GM19372 (cell line): ENCODE data around the gene CSPG4.
"Not testable (repeated sequence)": the region's sequence is repeated elsewhere in the genome, so short reads cannot be mapped to it uniquely, and the experiment has no call there.

Experiments
- ATAC-seq: cut with Tn5 transposase; IDR thresholded peaks from one replicate; pipeline ENCODE4 v1.9.1; 2021; ENCODE audit warnings: mild to moderate bottlenecking, low read depth, moderate library complexity; ENCODE audit not compliant: unreplicated experiment

CSPG4 gene

GRCh38 chr15:75712668-75713337 is at the start of gene CSPG4:
Gene CSPG4, minus strand, starts transcription at chr15:75712848. Its CDS starts 93 bp downstream, at chr15:75712755.
- no peak for ATAC-seq

- ATAC-seq = not testable (repeated sequence)
Observed at GRCh38 chr15:75762357-75762718, 49.7 kb upstream of the CSPG4 start.

- no peak for ATAC-seq
Observed at GRCh38 chr15:75761446-75762356, 49.1 kb upstream of the CSPG4 start.

- ATAC-seq = no peak
Observed at GRCh38 chr15:75760704-75761435, 48.2 kb upstream of the CSPG4 start.

- ATAC-seq = not testable (repeated sequence)
Observed at GRCh38 chr15:75760131-75760520, 47.5 kb upstream of the CSPG4 start.

- ATAC-seq = no peak
Observed at GRCh38 chr15:75759416-75760130, 46.9 kb upstream of the CSPG4 start.

GRCh38 chr15:75758071-75758872 is 45.6 kb upstream of the CSPG4 start:
- peak; percentile 80 for ATAC-seq

- not testable (repeated sequence) for ATAC-seq
Observed at GRCh38 chr15:75754871-75755270, 42.2 kb upstream of the CSPG4 start.

- no peak for ATAC-seq
Observed at GRCh38 chr15:75753145-75753544, 40.5 kb upstream of the CSPG4 start.

- ATAC-seq = no peak
Observed at GRCh38 chr15:75751891-75752290, 39.2 kb upstream of the CSPG4 start.

- no peak for ATAC-seq
Observed at GRCh38 chr15:75751116-75751875, 38.6 kb upstream of the CSPG4 start.

GRCh38 chr15:75750261-75751050 is 37.8 kb upstream of the CSPG4 start:
- no peak for ATAC-seq

GRCh38 chr15:75749820-75750219 is 37.2 kb upstream of the CSPG4 start:
- no peak for ATAC-seq

- ATAC-seq = not testable (repeated sequence)
Observed at GRCh38 chr15:75748882-75749281, 36.2 kb upstream of the CSPG4 start.

GRCh38 chr15:75747121-75747520 is 34.5 kb upstream of the CSPG4 start:
- ATAC-seq = not testable (repeated sequence)

- ATAC-seq = no peak
Observed at GRCh38 chr15:75745305-75745704, 32.7 kb upstream of the CSPG4 start.

GRCh38 chr15:75742346-75742745 is 29.7 kb upstream of the CSPG4 start:
- ATAC-seq = not testable (repeated sequence)

- ATAC-seq = no peak
Observed at GRCh38 chr15:75739791-75740190, 27.1 kb upstream of the CSPG4 start.
